ENCODE measurements around the gene SHROOM3. TPM values are rescaled to one million over a fixed set of nuclear protein-coding genes. Genes with fewer than 3 reads are reported as not detected.

The SHROOM3 gene
- total and polyA plus RNA-seq, 2 donors (not counting 3 experiments of a cell fraction or from before 2014, with no cell fraction given) = 2.7 to 6.7 TPM

DNA sequence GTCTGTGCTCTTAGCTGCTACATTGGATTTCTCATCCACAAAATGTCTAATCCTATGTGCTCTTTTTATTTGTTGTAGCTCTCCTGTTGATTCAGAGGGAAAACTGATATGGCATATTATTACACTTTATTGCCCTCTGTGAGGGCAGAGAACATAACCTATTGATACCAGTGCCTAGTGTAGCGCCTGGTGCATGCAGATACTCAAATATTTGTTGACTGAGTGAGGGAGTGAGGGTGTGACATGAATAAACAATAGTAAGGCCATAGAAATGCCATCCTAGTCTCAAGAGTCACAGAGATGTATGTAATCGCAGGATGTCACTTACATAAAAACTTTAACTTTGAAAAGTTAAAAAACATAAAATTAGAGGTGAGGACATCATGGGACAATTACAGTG is 159.1 kb downstream of the SHROOM3 start:
- no peak overlapping the region for H3K9ac ChIP-seq (replicated peaks; ENCODE audit: extremely low read depth, insufficient read depth, low read length)
- no peak overlapping the region for H3K4me3 ChIP-seq (replicated peaks in 1 of 3; ENCODE audit: insufficient read depth in 1 of 3, low read depth in 1 of 3, low read length in 3 of 3)
- ChIA-PET CTCF (interaction anchor here (1.7 kb wide), 1 partner anchor 90 kb away, joined by 4 read pairs; no protein-coding TSS in a partner anchor), POLR2A (no interaction called here)
- H3K4me1 ChIP-seq (ENCODE audit: control insufficient read depth, extremely low read depth, insufficient read depth, low read length) = no peaks in the 10 kb centered on the region
- FAIRE-seq = no peak
- no peaks in the 10 kb centered on the region for H3K9me1 ChIP-seq (replicated peaks; ENCODE audit: control insufficient read depth, extremely low read depth, insufficient read depth, low read length)
- no peak overlapping the region for H3K4me2 ChIP-seq (ENCODE audit: insufficient read depth, low read length)
- no peaks in the 10 kb centered on the region for H3K79me2 ChIP-seq (ENCODE audit: control insufficient read depth, insufficient read depth, low read length)
- H3K27ac ChIP-seq (ENCODE audit: insufficient read depth, low read depth, low read length) = no peak overlapping the region
- TF ChIP-seq POLR2A (IDR thresholded peaks at IDR 0.05; ENCODE audit: low read depth, low read length) (no peak), MYC (IDR thresholded peaks at IDR 0.05; ENCODE audit: low read depth, low read length) (no peak), EZH2 (IDR thresholded peaks at IDR 0.05; ENCODE audit: borderline replicate concordance, low read depth, low read length, severe bottlenecking) (no peak), GATA2 (IDR thresholded peaks at IDR 0.05; ENCODE audit: insufficient read depth, insufficient read length, low read depth, low read length) (no peak), FOS (IDR thresholded peaks at IDR 0.05; ENCODE audit: borderline replicate concordance, insufficient read depth, low read length) (no peak), JUN (IDR thresholded peaks at IDR 0.05; ENCODE audit: borderline replicate concordance, insufficient read depth, insufficient read length, low read depth) (no peak), POLR2AphosphoS5 (IDR thresholded peaks at IDR 0.05; ENCODE audit: insufficient read depth, low read depth, low read length) (no peak)
- TF ChIP-seq, protein P1, sequence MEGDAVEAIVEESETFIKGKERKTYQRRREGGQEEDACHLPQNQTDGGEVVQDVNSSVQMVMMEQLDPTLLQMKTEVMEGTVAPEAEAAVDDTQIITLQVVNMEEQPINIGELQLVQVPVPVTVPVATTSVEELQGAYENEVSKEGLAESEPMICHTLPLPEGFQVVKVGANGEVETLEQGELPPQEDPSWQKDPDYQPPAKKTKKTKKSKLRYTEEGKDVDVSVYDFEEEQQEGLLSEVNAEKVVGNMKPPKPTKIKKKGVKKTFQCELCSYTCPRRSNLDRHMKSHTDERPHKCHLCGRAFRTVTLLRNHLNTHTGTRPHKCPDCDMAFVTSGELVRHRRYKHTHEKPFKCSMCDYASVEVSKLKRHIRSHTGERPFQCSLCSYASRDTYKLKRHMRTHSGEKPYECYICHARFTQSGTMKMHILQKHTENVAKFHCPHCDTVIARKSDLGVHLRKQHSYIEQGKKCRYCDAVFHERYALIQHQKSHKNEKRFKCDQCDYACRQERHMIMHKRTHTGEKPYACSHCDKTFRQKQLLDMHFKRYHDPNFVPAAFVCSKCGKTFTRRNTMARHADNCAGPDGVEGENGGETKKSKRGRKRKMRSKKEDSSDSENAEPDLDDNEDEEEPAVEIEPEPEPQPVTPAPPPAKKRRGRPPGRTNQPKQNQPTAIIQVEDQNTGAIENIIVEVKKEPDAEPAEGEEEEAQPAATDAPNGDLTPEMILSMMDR (IDR thresholded peaks at IDR 0.05; ENCODE audit: extremely low read depth in 1 of 2, insufficient read depth in 1 of 2, low read depth in 1 of 2, low read length in 2 of 2) = no peak
- TF ChIP-seq, protein P2, sequence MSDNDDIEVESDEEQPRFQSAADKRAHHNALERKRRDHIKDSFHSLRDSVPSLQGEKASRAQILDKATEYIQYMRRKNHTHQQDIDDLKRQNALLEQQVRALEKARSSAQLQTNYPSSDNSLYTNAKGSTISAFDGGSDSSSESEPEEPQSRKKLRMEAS (IDR thresholded peaks at IDR 0.05; ENCODE audit: insufficient read depth, insufficient read length) = no peak
- H4K20me1 ChIP-seq (replicated peaks; ENCODE audit: control insufficient read depth, extremely low read depth, insufficient read depth, low read length) = no peaks in the 10 kb centered on the region
- H3K9me3 ChIP-seq (replicated peaks; ENCODE audit: control insufficient read depth, insufficient read depth, low read length) = no peaks in the 10 kb centered on the region
- H2AFZ ChIP-seq (ENCODE audit: low read depth, low read length) = no peak overlapping the region
- no peaks in the 10 kb centered on the region for H3K36me3 ChIP-seq (ENCODE audit: control insufficient read depth in 2 of 2, extremely low read depth in 1 of 2, insufficient read depth in 2 of 2, low read length in 2 of 2)
- no peaks in the 10 kb centered on the region for H3K27me3 ChIP-seq (ENCODE audit: control insufficient read depth in 2 of 2, insufficient read depth in 2 of 2, low read length in 2 of 2)
- no TSS peak for BruUV-seq (replicated peaks)
- no peak for DNase-seq (ENCODE audit: low read depth, low spot score)
- dilution Hi-C loops (cut with MboI; ENCODE audit: extremely low pct_ligation_motif_present, low sequenced_read_pairs) = no loop called here
- intact Hi-C loops (cut with micrococcal nuclease) = no loop called here

All from endothelial cell of umbilical vein (primary cell).